ENCODE results near the gene MIS18A.

Gene MIS18A

GRCh38 chr21:32256873-32257620 lies 21.8 kb downstream of the MIS18A start:
- H3K9me3 ChIP-seq (ENCODE audit: insufficient read depth, low read length), result no peaks in the 10 kb centered on the region
- no peak overlapping the region for H3K9ac ChIP-seq (ENCODE audit: insufficient read length, low read depth)
- no peak for DNase-seq (ENCODE audit: low read depth, low spot score)
- H3K27me3 ChIP-seq (ENCODE audit: insufficient read depth, insufficient read length), result no peaks in the 10 kb centered on the region
- no peak overlapping the region for H3K4me3 ChIP-seq (ENCODE audit: insufficient read length, low read depth)
- no peak for TF ChIP-seq YY1 (IDR thresholded peaks at IDR 0.05; ENCODE audit: insufficient read depth, insufficient read length)
- no peak for TF ChIP-seq SUZ12 (IDR thresholded peaks at IDR 0.05; ENCODE audit: extremely low read depth, insufficient read depth, insufficient read length)
- TF ChIP-seq ZNF274 (IDR thresholded peaks at IDR 0.05; ENCODE audit: low read depth, low read length), result no peak
- H3K4me1 ChIP-seq (ENCODE audit: insufficient read depth, insufficient read length), result no peaks in the 10 kb centered on the region
- no peaks in the 10 kb centered on the region for H3K36me3 ChIP-seq (ENCODE audit: insufficient read depth, insufficient read length, low read length)

DNA sequence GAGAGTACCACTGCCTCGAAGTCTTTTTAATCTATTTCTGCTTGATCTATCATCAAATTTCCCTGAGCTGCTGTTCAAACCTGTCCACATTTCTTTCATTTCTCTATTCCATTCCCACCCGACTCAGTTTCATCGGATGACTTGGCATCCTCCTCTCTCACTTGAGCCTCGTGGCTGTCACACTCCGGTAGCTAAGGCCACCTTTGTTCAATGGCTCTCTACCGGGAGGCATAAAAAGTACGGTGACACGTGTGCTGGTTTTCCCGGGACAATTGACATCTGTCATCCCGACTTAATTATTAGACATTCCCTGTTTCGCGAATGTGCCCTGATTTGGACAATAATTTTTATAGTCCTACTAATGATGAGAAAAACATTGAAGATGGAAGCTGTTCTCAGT lies 22.6 kb downstream of the MIS18A start:
- H3K36me3 ChIP-seq (ENCODE audit: insufficient read depth, insufficient read length, low read length), result no peaks in the 10 kb centered on the region
- H3K4me3 ChIP-seq (ENCODE audit: insufficient read length, low read depth), result no peak overlapping the region
- H3K9ac ChIP-seq (ENCODE audit: insufficient read length, low read depth), result no peak overlapping the region
- no peak for TF ChIP-seq SUZ12 (IDR thresholded peaks at IDR 0.05; ENCODE audit: extremely low read depth, insufficient read depth, insufficient read length)
- TF ChIP-seq ZNF274 (IDR thresholded peaks at IDR 0.05; ENCODE audit: low read depth, low read length), result no peak
- no peak for TF ChIP-seq YY1 (IDR thresholded peaks at IDR 0.05; ENCODE audit: insufficient read depth, insufficient read length)
- no peaks in the 10 kb centered on the region for H3K4me1 ChIP-seq (ENCODE audit: insufficient read depth, insufficient read length)
- no peaks in the 10 kb centered on the region for H3K9me3 ChIP-seq (ENCODE audit: insufficient read depth, low read length)
- H3K27me3 ChIP-seq (ENCODE audit: insufficient read depth, insufficient read length), result no peaks in the 10 kb centered on the region
- no peak for DNase-seq (ENCODE audit: low read depth, low spot score)

DNA sequence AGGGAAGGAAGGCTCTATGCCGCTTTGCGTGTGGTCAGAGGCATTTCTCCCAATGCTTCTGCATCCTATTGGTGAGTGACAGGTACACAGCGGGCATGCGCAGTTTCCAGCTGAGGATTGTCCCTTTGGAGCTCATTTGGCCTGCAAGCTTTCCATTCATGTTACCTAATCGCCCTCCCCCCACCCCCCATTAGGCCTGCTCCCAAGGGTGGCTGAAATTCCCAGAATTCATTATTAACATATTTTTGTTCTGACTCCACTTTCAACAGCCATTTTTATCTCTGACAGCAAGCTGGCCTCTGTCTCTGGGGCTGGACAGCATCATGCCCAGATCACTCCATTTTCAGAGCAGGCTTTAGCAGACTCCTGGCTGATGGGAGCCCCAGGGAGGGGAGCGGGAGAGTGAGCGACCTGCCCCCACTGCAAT lies 25.6 kb downstream of the MIS18A start:
- no peak overlapping the region for H3K4me3 ChIP-seq (ENCODE audit: insufficient read length, low read depth)
- DNase-seq (ENCODE audit: low read depth, low spot score), result no peak
- no peaks in the 10 kb centered on the region for H3K9me3 ChIP-seq (ENCODE audit: insufficient read depth, low read length)
- H3K9ac ChIP-seq (ENCODE audit: insufficient read length, low read depth), result no peak overlapping the region
- TF ChIP-seq ZNF274 (IDR thresholded peaks at IDR 0.05; ENCODE audit: low read depth, low read length) (no peak), SUZ12 (IDR thresholded peaks at IDR 0.05; ENCODE audit: extremely low read depth, insufficient read depth, insufficient read length) (no peak), YY1 (IDR thresholded peaks at IDR 0.05; ENCODE audit: insufficient read depth, insufficient read length) (no peak)
- H3K27me3 ChIP-seq (ENCODE audit: insufficient read depth, insufficient read length), result no peaks in the 10 kb centered on the region
- no peaks in the 10 kb centered on the region for H3K36me3 ChIP-seq (ENCODE audit: insufficient read depth, insufficient read length, low read length)
- H3K4me1 ChIP-seq (ENCODE audit: insufficient read depth, insufficient read length), result peaks cover 2% of the 10 kb centered on the region

DNA sequence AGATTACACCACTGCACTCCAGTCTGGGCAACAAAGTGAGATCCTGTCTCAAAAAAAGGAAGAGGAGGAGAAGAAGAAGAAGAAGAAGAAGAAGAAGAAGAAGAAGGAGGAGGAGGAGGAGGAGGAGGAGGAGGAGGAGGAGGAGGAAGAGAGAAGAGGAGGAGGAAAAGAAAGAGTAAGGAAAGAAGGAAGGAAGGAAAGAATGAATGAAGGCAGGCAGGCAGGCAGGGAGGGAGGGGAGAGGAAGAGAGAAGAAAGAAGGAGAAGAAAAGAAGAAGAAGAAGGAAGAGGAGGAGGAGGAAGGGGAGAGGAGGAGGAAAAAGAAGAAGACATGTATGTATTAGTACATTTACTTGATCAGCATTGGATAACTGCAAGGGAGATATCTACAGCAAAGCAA lies 26.7 kb downstream of the MIS18A start:
- peaks cover 2% of the 10 kb centered on the region for H3K4me1 ChIP-seq (ENCODE audit: insufficient read depth, insufficient read length)
- no peak overlapping the region for H3K4me3 ChIP-seq (ENCODE audit: insufficient read length, low read depth)
- no peaks in the 10 kb centered on the region for H3K36me3 ChIP-seq (ENCODE audit: insufficient read depth, insufficient read length, low read length)
- H3K27me3 ChIP-seq (ENCODE audit: insufficient read depth, insufficient read length), result no peaks in the 10 kb centered on the region
- no peaks in the 10 kb centered on the region for H3K9me3 ChIP-seq (ENCODE audit: insufficient read depth, low read length)
- no peak overlapping the region for H3K9ac ChIP-seq (ENCODE audit: insufficient read length, low read depth)
- no peak for TF ChIP-seq SUZ12 (IDR thresholded peaks at IDR 0.05; ENCODE audit: extremely low read depth, insufficient read depth, insufficient read length)
- no peak for TF ChIP-seq ZNF274 (IDR thresholded peaks at IDR 0.05; ENCODE audit: low read depth, low read length)
- no peak for TF ChIP-seq YY1 (IDR thresholded peaks at IDR 0.05; ENCODE audit: insufficient read depth, insufficient read length)
- DNase-seq (ENCODE audit: low read depth, low spot score), result no peak

GRCh38 chr21:32249511-32250280 lies 29.2 kb downstream of the MIS18A start:
- TF ChIP-seq SUZ12 (IDR thresholded peaks at IDR 0.05; ENCODE audit: extremely low read depth, insufficient read depth, insufficient read length), result no peak
- TF ChIP-seq ZNF274 (IDR thresholded peaks at IDR 0.05; ENCODE audit: low read depth, low read length), result no peak
- no peak for TF ChIP-seq YY1 (IDR thresholded peaks at IDR 0.05; ENCODE audit: insufficient read depth, insufficient read length)
- Histone ChIP-seq H3K9me3 (ENCODE audit: insufficient read depth, low read length) (no peaks in the 10 kb centered on the region), H3K4me1 (ENCODE audit: insufficient read depth, insufficient read length) (peaks cover 2% of the 10 kb centered on the region), H3K36me3 (ENCODE audit: insufficient read depth, insufficient read length, low read length) (no peaks in the 10 kb centered on the region), H3K27me3 (ENCODE audit: insufficient read depth, insufficient read length) (no peaks in the 10 kb centered on the region), H3K4me3 (ENCODE audit: insufficient read length, low read depth) (no peak overlapping the region), H3K9ac (ENCODE audit: insufficient read length, low read depth) (no peak overlapping the region)
- DNase-seq (ENCODE audit: low read depth, low spot score), result no peak

DNA sequence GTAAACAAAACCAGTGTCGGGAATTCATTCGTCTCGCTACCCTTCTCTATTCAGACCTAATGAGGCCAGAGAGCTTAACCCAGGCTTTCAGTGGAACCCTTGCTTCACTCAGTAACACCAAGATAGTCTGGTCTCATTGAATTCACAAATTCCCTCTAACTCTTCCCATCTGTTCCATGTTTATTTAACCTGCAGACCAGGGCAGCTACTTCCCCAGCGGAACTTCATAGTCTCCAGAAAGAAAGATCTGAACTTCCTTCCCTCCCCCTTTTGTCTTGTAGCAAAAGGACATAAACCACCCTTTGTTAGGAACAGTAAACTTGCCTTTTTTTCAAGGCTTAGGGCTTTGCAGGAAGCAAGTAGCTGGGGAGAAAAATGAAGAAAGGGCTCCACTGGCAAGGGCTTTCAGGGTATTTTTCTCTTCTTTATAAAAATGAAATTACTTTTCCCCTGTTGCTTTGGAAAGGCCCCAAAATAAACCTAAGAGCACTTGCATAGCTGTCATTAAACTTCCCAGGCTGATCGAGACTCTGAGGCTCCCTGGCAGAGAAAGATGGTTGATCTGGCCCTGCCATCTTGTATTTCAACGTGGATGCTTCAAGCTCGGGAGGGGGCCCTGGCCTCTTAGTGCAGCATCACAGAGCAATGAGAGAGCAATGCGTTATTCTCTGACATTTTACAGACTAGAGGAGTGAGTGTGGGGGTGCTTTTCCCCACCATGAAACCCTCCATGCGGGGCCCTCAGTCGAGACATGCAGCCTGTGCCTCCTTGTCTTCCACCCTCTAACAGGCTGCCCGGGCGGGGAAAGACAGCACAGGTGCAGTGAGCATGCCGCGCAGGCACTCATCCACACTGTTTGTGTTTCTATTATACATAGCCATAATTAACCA lies 30.0 kb downstream of the MIS18A start:
- Histone ChIP-seq H3K36me3 (ENCODE audit: insufficient read depth, insufficient read length, low read length) (no peaks in the 10 kb centered on the region), H3K9me3 (ENCODE audit: insufficient read depth, low read length) (no peaks in the 10 kb centered on the region), H3K4me3 (ENCODE audit: insufficient read length, low read depth) (no peak overlapping the region), H3K27me3 (ENCODE audit: insufficient read depth, insufficient read length) (no peaks in the 10 kb centered on the region), H3K4me1 (ENCODE audit: insufficient read depth, insufficient read length) (peaks cover 2% of the 10 kb centered on the region), H3K9ac (ENCODE audit: insufficient read length, low read depth) (no peak overlapping the region)
- DNase-seq (ENCODE audit: low read depth, low spot score), result no peak
- no peak for TF ChIP-seq YY1 (IDR thresholded peaks at IDR 0.05; ENCODE audit: insufficient read depth, insufficient read length)
- TF ChIP-seq SUZ12 (IDR thresholded peaks at IDR 0.05; ENCODE audit: extremely low read depth, insufficient read depth, insufficient read length), result no peak
- TF ChIP-seq ZNF274 (IDR thresholded peaks at IDR 0.05; ENCODE audit: low read depth, low read length), result no peak

Measured in NT2/D1 (cell line).